HepG2 (cell line): ENCODE data around the gene PDE5A. TPM values are rescaled to one million over a fixed set of nuclear protein-coding genes. Genes with fewer than 3 reads are reported as not detected.
"Not testable (repeated sequence)": the region's sequence is repeated elsewhere in the genome, so short reads cannot be mapped to it uniquely, and the experiment has no call there.

ENCODE experiments used
- CBFB ChIP-seq: sonication (generic); formaldehyde crosslinking; IDR thresholded peaks from 2 replicates; pipeline ENCODE4 v1.4.0; 2020; ENCODE audit warnings: missing genetic modification reagents
- CBX5 ChIP-seq: sonication (generic); formaldehyde crosslinking; IDR thresholded peaks from 2 replicates; pipeline ENCODE4 v1.4.0; 2020; ENCODE audit warnings: missing genetic modification reagents, borderline replicate concordance
- CREB1 ChIP-seq, 2 experiments: fragments of 450-650 bp in 1 of 2; IDR thresholded peaks; 2 replicates each; pipeline ENCODE4 v1.6.1; 2016 to 2017; ENCODE audit warnings: control low read depth in 1 of 2, mild to moderate bottlenecking in 1 of 2, missing compliant biosample characterization in 1 of 2, missing genetic modification characterization in 1 of 2
- HIVEP1 ChIP-seq: sonication (generic); formaldehyde crosslinking; IDR thresholded peaks from 2 replicates; pipeline ENCODE4 v1.4.0; 2020; ENCODE audit warnings: mild to moderate bottlenecking, missing genetic modification reagents
- KDM5A ChIP-seq: fragments of 200-600 bp; sonication (generic); IDR thresholded peaks from 2 replicates; pipeline ENCODE4 v1.7.0; 2018; ENCODE audit warnings: antibody characterized with exemption, mild to moderate bottlenecking, low read length, borderline replicate concordance
- KDM6A ChIP-seq: IDR thresholded peaks from 2 replicates; pipeline ENCODE4 v1.6.1; 2016; ENCODE audit warnings: low read depth
- KMT2A ChIP-seq: sonication (generic); formaldehyde crosslinking; IDR thresholded peaks from 2 replicates; pipeline ENCODE4 v1.4.0; 2020; ENCODE audit warnings: missing genetic modification reagents
- PATZ1 ChIP-seq: sonication (generic); formaldehyde crosslinking; IDR thresholded peaks from 2 replicates; pipeline ENCODE4 v1.4.0; 2020; ENCODE audit warnings: missing genetic modification reagents
- SNAPC2 ChIP-seq: sonication (generic); formaldehyde crosslinking; IDR thresholded peaks from 2 replicates; pipeline ENCODE4 v1.8.1; 2022; ENCODE audit warnings: mild to moderate bottlenecking, missing genetic modification reagents
- TOE1 ChIP-seq: sonication (generic); formaldehyde crosslinking; IDR thresholded peaks from 2 replicates; pipeline ENCODE4 v1.4.0; 2020; ENCODE audit warnings: mild to moderate bottlenecking, missing genetic modification reagents
- ZBTB21 ChIP-seq: sonication (generic); formaldehyde crosslinking; IDR thresholded peaks from 2 replicates; pipeline ENCODE4 v1.4.0; 2020; ENCODE audit warnings: missing genetic modification reagents
- ZBTB40 ChIP-seq, 2 experiments: fragments of 450-650 bp in 1 of 2; sonication (generic) in 1 of 2; formaldehyde crosslinking in 1 of 2; IDR thresholded peaks; 2 replicates each; pipeline versions ENCODE4 v1.6.1 to v1.8.0; 2016 to 2022; ENCODE audit warnings: antibody characterized with exemption in 1 of 2, mild to moderate bottlenecking in 1 of 2, missing genetic modification reagents in 1 of 2
- ZSCAN30 ChIP-seq: sonication (generic); formaldehyde crosslinking; IDR thresholded peaks from 2 replicates; pipeline ENCODE4 v1.5.0; 2020; ENCODE audit warnings: mild to moderate bottlenecking, missing genetic modification reagents
- polyA plus RNA-seq, 8 experiments: library from polyadenylated mRNA; depleted of rRNA in 3 of 8; stranded (reverse) in 7 of 8; unstranded in 1 of 8; fragments of >200 nt; fragmentation: Illumina TruSeq in 4 of 8; extraction: Trizol in 4 of 8; gene quantifications; 2 replicates each; pipeline versions ENCODE4 v1.2.1 to v1.2.3, GENCODE V29; 2011 to 2016; ENCODE audit warnings: low read depth in 4 of 8, missing spikeins in 1 of 8, mixed read lengths in 1 of 8; ENCODE audit not compliant: insufficient read depth in 1 of 8
- total RNA-seq, 5 experiments: library from RNA; depleted of rRNA; stranded (reverse); fragments of >200 nt; fragmentation: Illumina TruSeq; extraction: Trizol; gene quantifications; 2 replicates each; pipeline ENCODE4 v1.2.3, GENCODE V29; 2016; ENCODE audit warnings: low read depth in 1 of 5
- TF ChIP-seq, protein P1 (sequence below), 2 experiments: sonication (generic) in 1 of 2; formaldehyde crosslinking in 1 of 2; IDR thresholded peaks; 2 replicates each; pipeline versions ENCODE4 v1.5.1 to v1.6.1; 2011 to 2020; ENCODE audit warnings: borderline replicate concordance in 1 of 2, low read depth in 1 of 2, low read length in 1 of 2, mild to moderate bottlenecking in 1 of 2, missing genetic modification reagents in 1 of 2, moderate library complexity in 1 of 2

PDE5A gene
- total and polyA plus RNA-seq, 2 of the 13 experiments (the other 11 are each of a cell fraction or from before 2014, with no cell fraction given) = 0.22 to 0.44 TPM

- TF ChIP-seq, protein P1, sequence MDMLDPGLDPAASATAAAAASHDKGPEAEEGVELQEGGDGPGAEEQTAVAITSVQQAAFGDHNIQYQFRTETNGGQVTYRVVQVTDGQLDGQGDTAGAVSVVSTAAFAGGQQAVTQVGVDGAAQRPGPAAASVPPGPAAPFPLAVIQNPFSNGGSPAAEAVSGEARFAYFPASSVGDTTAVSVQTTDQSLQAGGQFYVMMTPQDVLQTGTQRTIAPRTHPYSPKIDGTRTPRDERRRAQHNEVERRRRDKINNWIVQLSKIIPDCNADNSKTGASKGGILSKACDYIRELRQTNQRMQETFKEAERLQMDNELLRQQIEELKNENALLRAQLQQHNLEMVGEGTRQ (IDR thresholded peaks at IDR 0.05; ENCODE audit: low read depth, low read length) = not testable (repeated sequence)
- TF ChIP-seq, protein P1 (CRISPR knock-in tag; IDR thresholded peaks at IDR 0.05; ENCODE audit: borderline replicate concordance) = peak; percentile 60; the same call in 1 of the 2 replicates
- TF ChIP-seq CBX5 (CRISPR knock-in tag) (peak; percentile 93), PATZ1 (peak; percentile 50; the same call in 1 of the 2 replicates), CBFB (peak; percentile 98), ZBTB40 (CRISPR knock-in tag; IDR thresholded peaks at IDR 0.05) (peak; percentile 89), SNAPC2 (CRISPR knock-in tag) (peak; percentile 55; the same call in 1 of the 2 replicates), KDM5A (peak; percentile 86), TOE1 (peak; percentile 42; the same call in 1 of the 2 replicates), KDM6A (peak; percentile 12; the same call in 1 of the 2 replicates), CREB1 (IDR thresholded peaks at IDR 0.05) (peak; percentile 100), CREB1 (CRISPR knock-in tag; IDR thresholded peaks at IDR 0.05) (peak; percentile 99), KMT2A (CRISPR knock-in tag) (peak; percentile 83; the same call in 1 of the 2 replicates), ZSCAN30 (CRISPR knock-in tag) (peak; percentile 59; the same call in 1 of the 2 replicates), HIVEP1 (CRISPR knock-in tag) (peak; percentile 50; the same call in 1 of the 2 replicates), ZBTB21 (peak; percentile 100)
- TF ChIP-seq ZBTB40 (IDR thresholded peaks at IDR 0.05) = not testable (repeated sequence)
These were observed 173.9 kb downstream of the PDE5A start (continued) for GRCh38 chr4:119454491-119455270.
